T-helper 17 cell (primary cell): ENCODE measurements around the gene FMNL2. TPM values are rescaled to one million over a fixed set of nuclear protein-coding genes. Genes with fewer than 3 reads are reported as not detected.

ENCODE experiments used
- ATAC-seq: fragments of 150-1000 bp; cut with Tn5 transposase; 2 replicates; pipeline ENCODE4 v1.10.0; 2021; ENCODE audit warnings: mild to moderate bottlenecking, moderate library complexity
- DNase-seq, 3 donors: peaks; one replicate each; pipeline versions ENCODE4 v3.0.0 to v3.0.0-alpha.2; 2020 to 2021
- H3K9me3 ChIP-seq: one replicate; pipeline ENCODE4 v1.7.0; 2013; ENCODE audit warnings: low read length, mild to moderate bottlenecking; ENCODE audit not compliant: control insufficient read depth, poor library complexity, severe bottlenecking
- H3K27ac Mint-ChIP-seq: one replicate; pipeline ENCODE4 v1.8.0; 2022; ENCODE audit warnings: mild to moderate bottlenecking, moderate library complexity, mixed read lengths
- H3K27me3 Mint-ChIP-seq: one replicate; pipeline ENCODE4 v1.8.0; 2022; ENCODE audit warnings: mixed read lengths
- H3K36me3 Mint-ChIP-seq: one replicate; pipeline ENCODE4 v1.8.0; 2022; ENCODE audit warnings: low read depth, mixed read lengths
- H3K4me1 Mint-ChIP-seq: one replicate; pipeline ENCODE4 v1.8.0; 2022; ENCODE audit warnings: mild to moderate bottlenecking, mixed read lengths
- H3K4me3 Mint-ChIP-seq: one replicate; pipeline ENCODE4 v1.8.0; 2022; ENCODE audit warnings: mild to moderate bottlenecking, moderate library complexity, mixed read lengths
- total RNA-seq, 4 donors: library from RNA in 2 of 4; stranded (reverse) in 2 of 4; gene quantifications; one replicate each; pipeline ENCODE4 v1.2.3 and lab custom pipeline; 2022 to 2026

FMNL2 gene
- total RNA-seq, 2 donors from 2014 or later: 0.34 to 0.40 TPM

DNA sequence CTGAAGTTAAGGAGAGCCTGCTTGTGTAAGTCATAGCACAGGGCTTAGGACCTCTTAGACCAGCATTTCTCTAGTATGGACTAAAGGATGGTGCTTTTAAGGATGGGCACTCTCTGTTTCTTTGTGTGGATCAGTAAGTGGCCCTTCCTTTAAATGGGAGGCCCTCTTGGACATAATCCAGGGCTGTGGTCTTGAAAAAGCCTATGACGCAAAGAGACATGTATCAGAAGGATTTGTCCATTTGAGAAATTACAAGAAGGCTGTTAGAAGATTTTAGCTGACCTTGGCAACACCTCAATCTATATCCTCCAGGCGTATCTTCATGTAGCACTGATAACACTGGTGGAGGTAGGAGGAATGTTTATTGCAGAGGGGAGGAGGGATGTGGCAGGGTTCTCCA lies 303.1 kb downstream of the FMNL2 start:
- peaks cover 24% of the 10 kb centered on the region for H3K27me3 Mint-ChIP-seq
- H3K4me3 Mint-ChIP-seq: no peak overlapping the region
- no peaks in the 10 kb centered on the region for H3K9me3 ChIP-seq
- H3K4me1 Mint-ChIP-seq: peaks cover 4% of the 10 kb centered on the region
- ATAC-seq (no peak), DNase-seq (no peak)
- no peak overlapping the region for H3K27ac Mint-ChIP-seq
- no peaks in the 10 kb centered on the region for H3K36me3 Mint-ChIP-seq

DNA sequence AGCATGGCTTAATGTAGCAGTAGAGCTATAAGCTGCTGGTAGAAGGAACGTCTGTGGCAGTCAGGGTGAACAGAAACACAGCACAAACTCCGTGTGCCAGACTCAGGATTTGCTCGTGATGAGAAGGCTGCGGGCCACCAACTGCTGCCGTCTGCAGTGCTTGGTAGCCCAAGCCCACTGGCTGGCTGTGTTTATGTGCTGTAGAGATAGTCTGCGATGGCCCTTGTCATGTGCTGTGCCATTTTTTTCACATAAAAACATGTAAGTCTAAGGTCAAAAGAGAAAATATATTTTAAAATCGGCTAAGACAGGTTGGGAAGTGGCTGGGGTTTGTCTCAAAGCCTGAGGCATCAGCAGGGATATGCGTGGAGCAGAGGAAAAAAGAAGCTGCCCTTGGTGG lies 303.6 kb downstream of the FMNL2 start:
- Mint-ChIP-seq H3K27ac (no peak overlapping the region), H3K36me3 (no peaks in the 10 kb centered on the region), H3K4me3 (no peak overlapping the region), H3K27me3 (peaks cover 20% of the 10 kb centered on the region), H3K4me1 (peaks cover 4% of the 10 kb centered on the region)
- H3K9me3 ChIP-seq: no peaks in the 10 kb centered on the region
- ATAC-seq (no peak), DNase-seq (no peak)

DNA sequence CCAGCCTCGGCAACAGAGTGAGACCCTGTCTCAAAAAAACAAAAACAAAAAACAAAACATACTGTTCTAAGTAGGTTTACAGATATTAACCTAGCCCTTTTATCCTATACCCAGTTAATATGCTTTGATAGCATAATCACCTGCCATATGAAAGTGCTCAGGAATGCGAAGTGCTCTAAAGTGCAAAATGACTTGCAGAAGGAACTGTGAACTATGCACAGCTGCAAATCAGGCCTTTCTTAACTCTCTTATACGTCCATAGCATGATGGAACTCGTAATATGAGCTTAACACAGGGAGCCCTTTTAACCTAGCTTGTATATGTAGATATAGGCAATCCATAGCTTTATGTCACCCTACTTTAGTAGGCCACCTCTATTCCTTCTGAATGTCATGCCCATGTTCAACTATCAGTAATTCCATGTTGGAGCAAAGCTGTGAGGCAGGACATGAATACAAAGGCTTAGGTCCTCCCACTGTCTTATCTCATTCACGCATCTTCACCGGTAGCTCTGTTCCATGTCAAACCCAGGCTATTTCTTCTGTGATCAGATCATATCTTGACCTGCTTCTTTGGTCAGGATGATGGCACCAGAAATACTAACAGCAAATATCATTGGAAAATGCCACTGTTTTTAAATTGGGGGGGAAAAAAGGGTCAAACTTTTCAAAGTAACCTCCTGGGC lies 309.4 kb downstream of the FMNL2 start:
- Mint-ChIP-seq H3K27ac (no peak overlapping the region), H3K36me3 (no peaks in the 10 kb centered on the region), H3K27me3 (no peaks in the 10 kb centered on the region), H3K4me3 (no peak overlapping the region), H3K4me1 (no peaks in the 10 kb centered on the region)
- no peaks in the 10 kb centered on the region for H3K9me3 ChIP-seq
- no peak for ATAC-seq
- DNase-seq: no peak

DNA sequence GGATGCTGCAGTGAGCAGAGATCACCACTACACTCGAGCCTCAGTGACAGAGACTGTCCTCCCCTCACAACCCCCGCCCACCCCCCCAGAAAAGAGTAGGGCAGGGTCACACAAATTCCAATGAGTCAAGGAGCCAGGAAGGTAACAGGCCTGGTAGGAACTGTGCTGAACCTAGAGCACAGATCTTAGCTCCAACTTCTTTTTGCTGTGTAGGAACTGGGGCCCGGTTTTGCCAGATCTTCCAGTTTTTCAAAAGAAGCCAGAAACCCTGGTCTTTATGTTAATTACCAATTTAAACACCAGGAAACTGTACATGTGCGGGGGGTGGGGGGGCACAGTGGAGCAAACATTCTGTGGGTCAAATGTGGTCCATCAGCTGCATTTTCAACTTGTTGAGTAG lies 311.3 kb downstream of the FMNL2 start:
- no peaks in the 10 kb centered on the region for H3K27me3 Mint-ChIP-seq
- H3K36me3 Mint-ChIP-seq: no peaks in the 10 kb centered on the region
- H3K27ac Mint-ChIP-seq: no peak overlapping the region
- DNase-seq: no peak
- no peak overlapping the region for H3K4me3 Mint-ChIP-seq
- no peak for ATAC-seq
- H3K9me3 ChIP-seq: no peaks in the 10 kb centered on the region
- H3K4me1 Mint-ChIP-seq: peaks cover 2% of the 10 kb centered on the region

DNA sequence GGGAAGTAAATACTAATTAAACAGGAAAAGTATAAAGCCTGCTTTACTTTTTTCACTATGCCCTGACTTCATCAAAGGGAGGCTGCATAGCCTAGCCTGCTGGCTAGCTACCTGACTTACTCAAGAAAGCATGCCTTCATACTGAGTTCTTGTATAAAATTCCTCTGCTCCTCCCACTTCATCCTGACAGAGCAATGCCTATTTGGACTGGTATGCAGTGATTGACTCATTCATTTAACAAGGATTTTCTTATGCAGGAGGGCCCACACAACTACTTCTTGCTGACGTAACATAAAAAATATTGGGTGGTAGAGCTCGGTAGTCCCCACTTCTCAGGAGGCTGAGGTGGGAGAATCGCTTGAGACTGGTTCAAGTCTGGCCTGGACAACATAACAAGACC lies 311.8 kb downstream of the FMNL2 start:
- H3K9me3 ChIP-seq: no peaks in the 10 kb centered on the region
- no peaks in the 10 kb centered on the region for H3K27me3 Mint-ChIP-seq
- DNase-seq (no peak), ATAC-seq (no peak)
- H3K4me3 Mint-ChIP-seq: no peak overlapping the region
- H3K27ac Mint-ChIP-seq: no peak overlapping the region
- H3K36me3 Mint-ChIP-seq: no peaks in the 10 kb centered on the region
- H3K4me1 Mint-ChIP-seq: peaks cover 2% of the 10 kb centered on the region

DNA sequence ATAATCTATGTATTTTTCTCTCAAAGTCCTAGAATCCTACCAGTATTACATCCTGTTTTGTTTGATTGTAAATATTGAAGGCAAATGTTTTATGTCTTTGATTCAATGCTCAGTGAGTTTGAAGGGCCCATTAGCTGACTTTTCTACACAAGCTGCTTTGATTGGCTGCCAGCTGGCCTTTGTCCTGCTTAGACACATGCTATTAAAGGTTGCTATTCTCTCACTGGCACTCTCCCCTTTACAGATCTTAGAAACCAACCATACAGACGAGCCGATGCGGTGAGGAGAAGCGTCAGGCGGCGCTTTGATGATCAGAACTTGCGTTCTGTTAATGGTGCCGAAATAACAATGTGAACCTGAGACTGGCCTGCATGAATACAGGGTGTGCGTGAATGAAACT lies 312.6 kb downstream of the FMNL2 start:
- no peak overlapping the region for H3K4me3 Mint-ChIP-seq
- H3K27ac Mint-ChIP-seq: no peak overlapping the region
- no peaks in the 10 kb centered on the region for H3K36me3 Mint-ChIP-seq
- DNase-seq: no peak
- peaks cover 2% of the 10 kb centered on the region for H3K4me1 Mint-ChIP-seq
- no peak for ATAC-seq
- no peaks in the 10 kb centered on the region for H3K27me3 Mint-ChIP-seq
- H3K9me3 ChIP-seq: no peaks in the 10 kb centered on the region

DNA sequence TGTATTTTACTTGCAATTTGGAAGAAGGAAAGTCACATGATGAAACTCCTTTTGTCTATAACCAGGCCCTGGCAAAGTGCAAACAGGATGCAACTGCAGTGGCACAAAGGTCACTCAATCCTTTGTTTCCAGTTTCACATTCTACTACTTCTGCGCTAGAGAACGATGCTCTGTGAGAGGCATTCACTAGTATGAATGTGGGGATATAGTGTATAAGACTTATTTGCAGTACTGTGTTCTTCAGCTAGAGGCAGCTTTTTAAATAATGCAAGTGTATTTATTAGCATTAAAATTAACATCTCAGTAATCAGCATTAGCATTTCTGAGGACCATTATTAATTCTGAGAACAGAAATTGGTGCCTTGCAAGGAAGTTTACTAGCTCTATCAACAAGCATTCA lies 313.4 kb downstream of the FMNL2 start:
- no peak for DNase-seq
- no peaks in the 10 kb centered on the region for H3K36me3 Mint-ChIP-seq
- no peak overlapping the region for H3K4me3 Mint-ChIP-seq
- no peaks in the 10 kb centered on the region for H3K9me3 ChIP-seq
- peaks cover 2% of the 10 kb centered on the region for H3K4me1 Mint-ChIP-seq
- H3K27me3 Mint-ChIP-seq: no peaks in the 10 kb centered on the region
- H3K27ac Mint-ChIP-seq: no peak overlapping the region
- peak; percentile 37 for ATAC-seq

DNA sequence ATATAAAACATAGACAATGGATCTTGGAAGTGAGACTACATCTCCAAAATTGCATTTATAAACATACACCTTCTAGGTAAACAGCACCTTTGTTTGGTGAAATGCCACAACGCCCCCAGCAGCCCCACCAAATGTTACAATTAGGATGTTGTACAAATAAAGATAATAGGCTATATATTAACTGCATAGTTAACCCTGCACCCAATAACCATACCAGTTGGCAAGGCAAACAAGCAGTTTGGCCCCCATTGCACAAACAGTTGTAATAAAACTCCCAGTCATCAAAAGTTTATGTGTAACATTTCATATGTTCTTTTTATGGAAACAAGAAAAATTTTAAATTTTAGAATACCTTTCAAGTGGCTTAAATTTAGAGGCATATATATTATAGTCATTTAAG lies 315.0 kb downstream of the FMNL2 start:
- no peak for ATAC-seq
- no peaks in the 10 kb centered on the region for H3K27me3 Mint-ChIP-seq
- DNase-seq: no peak
- H3K4me1 Mint-ChIP-seq: peaks cover 2% of the 10 kb centered on the region
- H3K36me3 Mint-ChIP-seq: no peaks in the 10 kb centered on the region
- H3K4me3 Mint-ChIP-seq: no peak overlapping the region
- peak overlapping the region; percentile 84 for H3K27ac Mint-ChIP-seq
- no peaks in the 10 kb centered on the region for H3K9me3 ChIP-seq

DNA sequence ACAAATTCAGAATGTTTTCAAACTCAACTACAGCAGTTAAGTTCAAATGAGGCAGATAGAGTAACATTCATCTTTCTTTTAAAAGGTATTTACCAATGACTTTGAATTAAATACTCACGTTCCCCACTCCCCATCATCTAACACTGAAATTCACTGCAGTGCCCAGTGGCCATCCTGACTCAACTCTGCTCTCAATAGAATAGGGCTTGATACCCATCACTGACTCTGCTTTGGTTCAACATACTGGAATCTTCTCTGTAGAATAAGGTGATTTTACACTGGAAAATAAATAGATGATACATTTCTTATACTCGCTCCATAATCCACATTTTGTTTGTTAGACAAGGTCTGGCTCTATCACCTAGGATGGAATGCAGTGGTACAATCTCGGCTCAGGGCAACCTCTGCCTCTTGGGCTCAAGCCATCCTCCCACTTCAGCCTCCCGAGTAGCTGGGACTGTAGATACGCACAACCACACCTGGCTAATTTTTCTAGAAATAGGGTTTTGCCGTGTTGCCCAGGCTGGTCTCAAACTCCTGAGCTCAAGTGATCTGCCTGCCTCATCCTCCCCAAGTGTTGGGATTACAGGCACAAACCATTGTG lies 315.9 kb downstream of the FMNL2 start:
- H3K4me1 Mint-ChIP-seq: peaks cover 2% of the 10 kb centered on the region
- H3K27ac Mint-ChIP-seq: peak overlapping the region; percentile 84
- no peak overlapping the region for H3K4me3 Mint-ChIP-seq
- DNase-seq (no peak), ATAC-seq (no peak)
- no peaks in the 10 kb centered on the region for H3K9me3 ChIP-seq
- H3K27me3 Mint-ChIP-seq: no peaks in the 10 kb centered on the region
- H3K36me3 Mint-ChIP-seq: no peaks in the 10 kb centered on the region

DNA sequence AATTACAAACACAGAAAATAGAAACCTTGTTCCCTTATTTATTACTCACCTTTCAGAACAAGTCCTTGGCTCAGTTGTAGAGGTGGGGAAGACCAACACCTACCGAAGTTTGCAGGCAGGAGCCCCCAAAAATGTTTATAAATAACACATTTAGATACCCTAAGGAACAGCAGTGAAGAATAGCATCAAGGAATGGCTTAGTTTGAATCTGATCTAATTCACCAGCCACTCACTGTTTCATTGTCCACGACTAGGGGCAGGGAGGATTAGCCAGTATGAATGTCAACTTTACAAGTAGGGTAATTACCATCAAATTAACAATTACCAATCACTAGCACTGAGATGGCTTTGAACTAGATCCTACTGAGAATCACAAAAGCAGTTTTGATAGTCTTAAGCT lies 316.9 kb downstream of the FMNL2 start:
- no peak for ATAC-seq
- Mint-ChIP-seq H3K27ac (no peak overlapping the region), H3K36me3 (peaks cover 3% of the 10 kb centered on the region), H3K27me3 (no peaks in the 10 kb centered on the region), H3K4me3 (no peak overlapping the region), H3K4me1 (peaks cover 2% of the 10 kb centered on the region)
- no peaks in the 10 kb centered on the region for H3K9me3 ChIP-seq
- DNase-seq: no peak

DNA sequence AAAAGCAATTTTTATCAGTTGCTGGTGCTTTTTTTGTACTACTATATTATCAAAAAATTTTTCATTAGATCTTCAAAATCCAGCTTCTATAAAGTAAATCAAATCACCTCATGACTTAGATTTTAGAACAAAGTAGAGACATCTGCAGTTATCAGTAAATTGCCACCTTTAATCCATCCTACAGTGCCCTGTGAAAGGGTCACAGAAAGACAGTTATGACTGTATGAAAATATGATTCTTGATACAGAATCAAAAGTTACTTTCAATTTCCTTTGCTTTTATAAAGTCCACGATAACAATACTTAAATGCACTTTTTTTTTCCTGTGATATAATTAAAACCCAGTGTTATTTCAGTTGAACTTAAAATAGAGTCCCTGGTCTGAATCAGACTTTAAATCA lies 320.9 kb downstream of the FMNL2 start:
- peaks cover under 1% of the 10 kb centered on the region for H3K4me1 Mint-ChIP-seq

DNA sequence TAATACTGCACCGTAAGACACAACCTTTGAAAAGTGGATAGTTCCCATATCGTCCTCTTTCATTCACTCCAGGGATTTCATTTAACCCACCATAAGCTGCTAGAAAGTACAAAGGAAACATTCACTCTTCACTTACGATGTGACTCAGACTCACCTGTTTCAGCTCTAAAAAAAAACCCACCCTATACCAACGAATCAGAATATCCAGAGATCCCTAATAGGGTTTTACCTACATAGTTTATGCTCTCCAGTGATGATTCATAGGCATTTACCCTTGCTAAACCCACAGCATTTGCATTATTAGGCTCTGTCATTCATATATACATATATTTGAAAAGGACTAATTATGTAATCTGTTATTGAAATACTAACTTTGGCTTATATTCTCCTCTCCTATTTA lies 322.1 kb downstream of the FMNL2 start:
- ATAC-seq (no peak), DNase-seq (no peak)
- peak overlapping the region; percentile 45 for H3K27ac Mint-ChIP-seq
- peaks cover 5% of the 10 kb centered on the region for H3K36me3 Mint-ChIP-seq
- H3K4me1 Mint-ChIP-seq: no peaks in the 10 kb centered on the region
- no peak overlapping the region for H3K4me3 Mint-ChIP-seq
- H3K9me3 ChIP-seq: no peaks in the 10 kb centered on the region
- no peaks in the 10 kb centered on the region for H3K27me3 Mint-ChIP-seq

More for the DNA sequence above, 320.9 kb downstream of the FMNL2 start:
- H3K36me3 Mint-ChIP-seq: peaks cover 5% of the 10 kb centered on the region
- H3K4me3 Mint-ChIP-seq: no peak overlapping the region
- H3K27me3 Mint-ChIP-seq: no peaks in the 10 kb centered on the region
- DNase-seq: no peak
- no peak for ATAC-seq
- no peaks in the 10 kb centered on the region for H3K9me3 ChIP-seq
- no peak overlapping the region for H3K27ac Mint-ChIP-seq

DNA sequence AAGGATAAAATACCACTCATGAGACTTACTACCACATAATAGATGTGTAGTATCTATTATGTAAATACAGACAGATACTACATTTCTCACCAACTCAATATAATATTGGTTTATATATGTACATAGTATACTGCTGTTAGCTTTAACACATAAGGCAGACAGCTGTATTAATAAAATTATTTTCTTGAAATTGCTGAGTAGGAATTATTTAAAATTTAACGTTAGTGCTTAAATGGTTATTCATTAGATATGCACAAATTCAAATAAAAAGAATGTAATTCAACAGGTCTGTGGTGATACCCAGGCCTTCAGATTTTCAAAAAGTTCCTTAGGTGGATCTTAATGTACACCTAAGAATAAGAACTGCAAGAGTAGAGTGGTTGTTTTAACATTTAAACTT lies 323.2 kb downstream of the FMNL2 start:
- H3K4me3 Mint-ChIP-seq: no peak overlapping the region
- no peak for ATAC-seq
- H3K27ac Mint-ChIP-seq: no peak overlapping the region
- H3K36me3 Mint-ChIP-seq: peaks cover 5% of the 10 kb centered on the region
- H3K27me3 Mint-ChIP-seq: no peaks in the 10 kb centered on the region
- no peaks in the 10 kb centered on the region for H3K9me3 ChIP-seq
- H3K4me1 Mint-ChIP-seq: no peaks in the 10 kb centered on the region
- no peak for DNase-seq

DNA sequence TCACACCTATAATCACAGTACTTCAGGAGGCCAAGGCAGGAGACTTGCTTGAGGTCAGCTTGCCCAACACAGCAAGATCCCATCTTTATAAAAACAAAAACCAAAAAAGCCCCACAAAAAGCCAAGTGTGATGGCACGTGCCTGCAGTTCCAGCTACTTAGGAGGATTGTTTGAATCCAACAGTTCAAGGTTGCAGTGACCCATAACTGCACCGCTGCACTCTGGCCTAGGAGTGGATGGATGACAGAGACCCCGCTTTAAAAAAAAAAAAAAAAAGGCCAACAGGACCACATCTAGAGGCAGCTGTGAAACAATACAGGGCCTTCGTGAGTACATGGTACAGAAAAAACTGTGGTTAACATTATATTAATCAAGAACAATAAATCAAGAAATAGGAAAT lies 326.1 kb downstream of the FMNL2 start:
- H3K9me3 ChIP-seq: no peaks in the 10 kb centered on the region
- H3K27me3 Mint-ChIP-seq: no peaks in the 10 kb centered on the region
- peaks cover 12% of the 10 kb centered on the region for H3K36me3 Mint-ChIP-seq
- DNase-seq (no peak), ATAC-seq (no peak)
- peaks cover 2% of the 10 kb centered on the region for H3K4me1 Mint-ChIP-seq
- no peak overlapping the region for H3K4me3 Mint-ChIP-seq
- H3K27ac Mint-ChIP-seq: no peak overlapping the region
